A375 (cell line): ENCODE measurements around the gene UST. TPM values are rescaled to one million over a fixed set of nuclear protein-coding genes. Genes with fewer than 3 reads are reported as not detected.

ENCODE experiments used
- total RNA-seq: library from RNA; depleted of rRNA; stranded (reverse); fragments of >200 nt; shearing (Covaris generic); gene quantifications from 2 replicates; pipeline ENCODE4 v1.2.3, GENCODE V29; 2014; rRNA removed

The UST gene, protein sequence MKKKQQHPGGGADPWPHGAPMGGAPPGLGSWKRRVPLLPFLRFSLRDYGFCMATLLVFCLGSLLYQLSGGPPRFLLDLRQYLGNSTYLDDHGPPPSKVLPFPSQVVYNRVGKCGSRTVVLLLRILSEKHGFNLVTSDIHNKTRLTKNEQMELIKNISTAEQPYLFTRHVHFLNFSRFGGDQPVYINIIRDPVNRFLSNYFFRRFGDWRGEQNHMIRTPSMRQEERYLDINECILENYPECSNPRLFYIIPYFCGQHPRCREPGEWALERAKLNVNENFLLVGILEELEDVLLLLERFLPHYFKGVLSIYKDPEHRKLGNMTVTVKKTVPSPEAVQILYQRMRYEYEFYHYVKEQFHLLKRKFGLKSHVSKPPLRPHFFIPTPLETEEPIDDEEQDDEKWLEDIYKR
- 2.8 and 4.1 TPM in 2 replicates for total RNA-seq

DNA sequence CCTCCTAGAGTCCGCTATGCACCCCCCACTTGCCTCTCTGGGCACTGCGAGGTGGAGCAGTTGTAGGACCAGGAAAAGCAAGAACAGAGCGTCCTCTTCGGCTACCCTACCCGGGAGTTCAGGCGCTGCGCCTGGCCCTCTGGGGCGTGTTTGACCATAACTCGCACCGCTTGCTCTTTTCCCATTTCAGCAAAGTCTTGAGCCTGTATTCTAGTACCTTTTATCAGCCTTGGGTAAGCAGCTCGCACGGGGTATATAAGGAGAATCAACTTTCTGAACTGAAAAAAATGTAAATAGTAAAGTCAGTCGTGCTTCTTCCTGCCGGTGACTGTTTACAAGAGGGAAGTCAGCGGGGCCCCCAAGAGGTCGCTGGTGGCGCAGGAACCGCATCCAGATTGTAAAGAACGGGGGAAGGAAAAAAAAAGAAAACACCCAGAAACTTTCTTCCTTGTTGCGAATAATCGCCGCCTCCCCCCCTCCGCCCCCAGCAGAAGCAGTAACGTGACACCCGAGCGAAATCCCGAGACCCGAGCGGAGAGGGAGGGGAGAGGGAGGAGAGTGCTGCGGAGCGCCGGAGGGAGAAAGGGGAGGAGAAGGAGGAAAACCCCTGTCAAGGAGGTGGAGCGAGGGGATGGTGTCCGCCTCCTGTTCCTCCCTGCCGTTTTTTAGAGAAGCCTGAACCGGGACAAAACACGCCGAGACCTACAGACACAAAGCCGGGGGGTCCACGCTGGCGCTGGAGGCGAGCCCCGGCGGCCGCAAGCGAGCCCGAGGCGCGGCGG lies at the start of gene UST:
Gene UST (plus strand): TSS at position 668 of the 782 bp plus-strand sequence. CDS start 401 bp downstream, outside the sequence.

